AML-193 (cell line): Measurements from ENCODE around the gene GOLGA8M.
"Not testable (repeated sequence)": the region's sequence is repeated elsewhere in the genome, so short reads cannot be mapped to it uniquely, and the experiment has no call there.

Experiments used
- DNase-seq, 2 experiments: peaks; one replicate each; lab custom pipeline; 2025; lab: John Stamatoyannopoulos, UW

The GOLGA8M gene

GRCh38 chr15:28712270-28712669 is at the start of gene GOLGA8M:
Gene GOLGA8M (minus strand): TSS chr15:28712421. CDS start chr15:28712323, 98 bp downstream.
- not testable (repeated sequence) for DNase-seq

DNA sequence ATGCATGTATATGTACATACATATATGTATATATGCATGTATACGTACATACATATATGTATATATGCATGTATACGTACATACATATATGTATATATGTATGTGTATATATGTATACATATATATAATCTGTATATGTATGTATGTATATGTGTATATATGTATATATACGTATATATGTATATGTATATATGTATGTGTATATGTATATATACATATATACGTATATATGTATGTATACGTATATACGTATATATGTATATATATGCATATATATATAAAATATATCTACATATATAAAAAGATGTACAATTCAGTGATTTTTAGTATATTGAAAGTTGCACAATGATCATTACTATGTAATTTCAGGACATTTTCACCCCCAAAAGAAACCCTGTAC is 30.7 kb upstream of the GOLGA8M start:
- DNase-seq = not testable (repeated sequence)

- not testable (repeated sequence) for DNase-seq
Observed at GRCh38 chr15:28738590-28739292, 26.5 kb upstream of the GOLGA8M start.

GRCh38 chr15:28738200-28738561 is 26.0 kb upstream of the GOLGA8M start:
- DNase-seq = not testable (repeated sequence)

DNA sequence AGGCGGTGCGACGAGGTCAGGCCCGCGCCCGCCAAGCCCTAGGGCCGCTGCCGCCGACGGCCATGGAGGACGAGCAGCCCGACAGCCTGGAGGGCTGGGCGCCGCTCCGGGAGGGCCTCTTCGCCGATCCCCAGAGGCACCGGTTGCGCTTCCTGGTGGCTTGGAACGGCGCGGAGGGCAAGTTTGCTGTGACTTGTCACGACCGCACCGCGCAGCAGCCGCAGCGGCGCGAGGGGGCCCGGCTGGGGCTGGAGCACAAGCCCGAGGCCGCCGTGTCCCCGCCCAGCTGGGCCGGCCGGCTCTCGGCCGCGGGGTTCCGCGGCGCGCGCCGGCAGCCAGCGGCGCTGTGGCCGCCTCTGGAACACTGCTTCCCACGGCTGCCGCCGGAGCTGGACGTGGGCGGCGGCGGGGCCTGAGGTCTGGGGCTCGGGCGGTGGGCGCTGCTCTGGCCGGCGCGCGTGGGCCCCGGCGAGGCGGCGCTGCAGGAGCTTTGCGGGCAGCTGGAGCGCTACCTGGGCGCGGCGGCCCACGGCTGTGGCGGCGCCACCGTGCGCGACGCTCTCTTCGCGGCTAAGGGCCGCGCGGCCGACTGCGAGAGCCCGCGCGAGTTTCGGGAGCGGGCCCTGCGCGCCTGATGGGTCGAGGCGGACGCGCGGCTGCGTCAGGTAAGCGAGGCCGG is 25.4 kb upstream of the GOLGA8M start:
- not testable (repeated sequence) for DNase-seq

- DNase-seq = not testable (repeated sequence)
Observed at GRCh38 chr15:28728061-28728460, 15.8 kb upstream of the GOLGA8M start.

- not testable (repeated sequence) for DNase-seq
Observed at GRCh38 chr15:28727026-28727425, 14.8 kb upstream of the GOLGA8M start.

DNA sequence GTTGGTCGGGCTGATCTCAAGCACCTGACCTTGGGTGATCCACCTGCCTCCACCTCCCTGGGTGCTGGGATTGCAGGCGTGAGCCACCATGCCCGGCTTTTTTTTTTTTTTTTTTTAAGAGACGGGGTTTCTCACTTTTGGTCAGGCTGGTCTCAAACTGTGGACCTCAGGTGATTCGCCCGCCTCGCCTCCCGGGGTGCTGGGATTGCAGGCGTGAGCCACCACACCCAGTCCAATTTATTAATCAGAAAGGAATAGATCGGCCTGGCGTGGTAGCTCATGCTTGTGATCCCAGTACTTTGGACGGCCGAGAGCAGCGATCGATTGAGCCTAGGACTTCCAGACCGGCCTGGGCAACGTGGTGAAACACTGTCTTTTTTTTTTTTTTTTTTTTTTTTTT is 13.9 kb upstream of the GOLGA8M start:
- DNase-seq = no peak

- DNase-seq = no peak
Observed at GRCh38 chr15:28725556-28725955, 13.3 kb upstream of the GOLGA8M start.

- not testable (repeated sequence) for DNase-seq
Observed at GRCh38 chr15:28723986-28724385, 11.8 kb upstream of the GOLGA8M start.

- not testable (repeated sequence) for DNase-seq
Observed at GRCh38 chr15:28719626-28720025, 7.4 kb upstream of the GOLGA8M start.

DNA sequence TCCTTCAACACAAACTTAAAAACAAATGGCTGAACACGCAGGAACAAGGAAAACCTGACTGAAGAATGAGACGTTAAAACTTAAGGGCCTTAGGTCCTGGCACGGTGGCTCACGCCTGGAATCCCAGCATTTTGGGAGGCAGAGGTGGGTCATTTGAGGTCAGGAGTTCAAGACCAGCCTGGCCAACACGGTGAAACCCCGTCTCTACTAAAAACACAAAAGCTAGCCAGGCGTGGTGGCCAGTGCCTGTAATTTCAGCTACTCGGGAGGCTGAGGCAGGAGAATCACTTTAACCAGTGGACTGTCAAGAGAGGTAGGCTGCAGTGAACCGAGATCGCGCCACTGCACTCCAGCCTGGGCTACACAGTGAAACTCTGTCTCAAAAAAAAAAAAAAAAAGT is 6.4 kb upstream of the GOLGA8M start:
- not testable (repeated sequence) for DNase-seq

- DNase-seq = not testable (repeated sequence)
Observed at GRCh38 chr15:28714176-28714575, 2.0 kb upstream of the GOLGA8M start.

GRCh38 chr15:28703927-28704326 is 8.3 kb downstream of the GOLGA8M start:
- not testable (repeated sequence) for DNase-seq

GRCh38 chr15:28702427-28702826 is 9.8 kb downstream of the GOLGA8M start:
- not testable (repeated sequence) for DNase-seq

- DNase-seq = not testable (repeated sequence)
Observed at GRCh38 chr15:28694006-28694751, 18.0 kb downstream of the GOLGA8M start.

DNA sequence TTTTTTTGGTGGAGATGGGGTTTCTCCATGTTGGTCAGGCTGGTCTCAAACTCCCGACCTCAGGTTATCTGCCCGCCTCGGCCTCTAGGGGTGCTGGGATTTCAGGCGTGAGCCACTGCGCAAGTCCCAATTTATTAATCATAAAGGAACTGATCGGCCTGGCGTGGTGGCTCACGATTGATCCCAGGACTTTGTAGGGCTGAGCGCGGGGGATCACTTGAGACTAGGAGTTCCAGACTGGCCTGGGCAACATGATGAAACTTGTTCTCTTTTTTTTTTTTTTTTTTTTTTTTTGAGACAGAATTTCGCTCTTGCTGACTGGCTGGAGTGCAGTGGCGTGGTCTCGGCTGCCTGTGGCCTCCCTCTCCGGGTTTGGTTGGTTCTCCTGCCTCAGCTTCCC is 19.2 kb downstream of the GOLGA8M start:
- not testable (repeated sequence) for DNase-seq

- DNase-seq = not testable (repeated sequence)
Observed at GRCh38 chr15:28673533-28673932, 38.7 kb downstream of the GOLGA8M start.

DNA sequence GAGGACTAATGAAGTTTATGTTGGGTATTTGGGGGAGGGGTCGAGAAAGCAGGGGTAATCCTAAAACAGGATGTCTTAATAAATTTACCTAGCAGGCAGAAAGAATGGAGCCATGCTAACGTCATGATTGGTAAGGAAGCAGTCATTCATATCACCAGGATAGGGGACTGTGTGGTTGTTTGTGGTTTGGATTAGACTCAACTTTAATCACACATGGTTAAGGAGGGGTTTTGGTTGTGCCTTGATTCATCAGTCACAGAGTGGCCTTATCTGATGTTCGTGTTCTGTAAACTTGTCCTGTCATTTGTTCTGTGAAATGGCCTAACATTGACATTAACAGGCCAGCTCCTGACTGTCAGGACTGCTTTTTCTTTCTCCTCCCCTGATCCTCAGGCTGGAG is 40.1 kb downstream of the GOLGA8M start:
- DNase-seq = not testable (repeated sequence)

- DNase-seq = not testable (repeated sequence)
Observed at GRCh38 chr15:28666402-28666801, 45.8 kb downstream of the GOLGA8M start.

DNA sequence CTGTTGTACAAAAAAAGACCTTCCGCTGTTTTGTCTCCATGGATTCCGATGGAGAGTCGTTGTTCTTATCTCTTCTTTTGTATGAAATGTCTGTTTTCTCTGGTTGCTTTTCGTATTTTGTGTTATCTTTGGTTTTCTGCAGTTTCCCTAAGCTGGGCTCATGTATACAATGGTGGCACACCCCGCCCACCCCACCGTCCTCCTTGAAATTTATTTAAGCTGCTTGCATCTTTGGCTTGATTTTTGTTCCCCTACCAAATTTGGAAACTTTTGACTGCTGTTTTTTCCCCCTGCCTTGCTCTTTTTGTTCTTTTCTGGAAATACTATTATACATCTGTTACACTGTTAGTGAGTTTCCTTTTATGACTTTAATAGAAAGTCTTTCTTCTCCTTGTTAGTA is 47.6 kb downstream of the GOLGA8M start:
- DNase-seq = not testable (repeated sequence)

GRCh38 chr15:28663717-28664116 is 48.5 kb downstream of the GOLGA8M start:
- DNase-seq = not testable (repeated sequence)

GRCh38 chr15:28660750-28661149 is 51.5 kb downstream of the GOLGA8M start:
- not testable (repeated sequence) for DNase-seq
